Cardiac muscle cell (in vitro differentiated cells and primary cell): ENCODE results near the gene ADAM8. TPM values are rescaled to one million over a fixed set of nuclear protein-coding genes. Genes with fewer than 3 reads are reported as not detected.

Experiments
- DNase-seq, 2 donors: peaks; one replicate each; pipeline versions ENCODE4 v3.0.0 to v3.0.0-alpha.2; 2010 to 2017; ENCODE audit warnings: low read depth in 1 of 2, low spot score in 1 of 2
- H3K27ac ChIP-seq: fragments of 200-600 bp; sonication (generic); 2 replicates; pipeline ENCODE4 v1.5.1; 2016
- H3K27me3 ChIP-seq: fragments of 200-600 bp; sonication (generic); 2 replicates; pipeline ENCODE4 v1.6.0; 2016; ENCODE audit warnings: control low read depth
- H3K36me3 ChIP-seq: fragments of 200-600 bp; sonication (generic); 2 replicates; pipeline ENCODE4 v1.5.1; 2016; ENCODE audit warnings: control low read depth
- H3K4me1 ChIP-seq: fragments of 200-600 bp; sonication (generic); 2 replicates; pipeline ENCODE4 v1.8.1; 2017; ENCODE audit warnings: low read depth, mild to moderate bottlenecking, mixed run types
- H3K4me3 ChIP-seq: fragments of 200-600 bp; sonication (generic); 2 replicates; pipeline ENCODE4 v1.5.1; 2016; ENCODE audit warnings: mild to moderate bottlenecking
- H3K9me3 ChIP-seq: fragments of 200-600 bp; sonication (generic); 2 replicates; pipeline ENCODE4 v1.5.1; 2017; ENCODE audit warnings: low read depth, mild to moderate bottlenecking, control low read depth
- polyA plus RNA-seq: library from polyadenylated mRNA; unstranded; fragments of >200 nt; fragmentation: Nextera tagmentation; extraction: Ambion mirVana; gene quantifications from 2 replicates; pipeline ENCODE4 v1.2.1, GENCODE V29; 2016
- total RNA-seq: library from RNA; depleted of rRNA; stranded (reverse); fragments of >200 nt; gene quantifications from 2 replicates; pipeline ENCODE4 v1.2.3, GENCODE V29; 2016
- TF ChIP-seq, protein P1 (sequence below): IDR thresholded peaks from 2 replicates; pipeline ENCODE4 v1.5.1; 2012; ENCODE audit warnings: low read depth, mild to moderate bottlenecking, low read length

The ADAM8 gene
- total and polyA plus RNA-seq, 2 experiments from 2014 or later: 2.3 to 6.9 TPM

DNA sequence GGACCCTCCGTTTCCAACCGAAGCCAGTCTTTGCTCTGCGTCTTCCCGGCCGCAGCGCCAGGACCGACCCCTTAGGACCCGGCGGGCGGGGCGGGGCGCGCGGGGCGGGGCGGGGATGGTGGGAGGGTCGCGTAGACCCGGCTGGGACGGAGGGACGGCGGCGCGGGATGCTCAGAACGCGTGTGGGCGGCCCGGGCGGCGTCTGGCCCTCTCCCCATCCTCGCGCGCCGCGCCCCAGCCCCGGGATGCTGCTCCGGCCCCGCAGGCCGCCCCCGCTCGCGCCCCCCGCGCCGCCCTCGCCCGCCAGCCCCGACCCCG is 46.7 kb downstream of the ADAM8 start, which contains the start of gene UTF1:
UTF1 (plus strand) TSS at position 174 of the 318 bp plus-strand sequence; CDS start at position 246, 72 bp downstream.
- peak within 1 kb of the TSS; percentile 25 for H3K4me3 ChIP-seq

GRCh38 chr10:133229265-133230043 is 47.2 kb downstream of the ADAM8 start:
- peaks cover 78% of the 10 kb centered on the region for H3K27me3 ChIP-seq
- H3K4me3 ChIP-seq: peak overlapping the region; percentile 12

More for the DNA sequence above, 46.7 kb downstream of the ADAM8 start, which contains the start of gene UTF1:
- H3K36me3 ChIP-seq: no peaks in the 10 kb centered on the region
- H3K9me3 ChIP-seq: no peaks in the 10 kb centered on the region
- H3K4me1 ChIP-seq: no peaks in the 10 kb centered on the region
- H3K27ac ChIP-seq: no peak within 1 kb of the TSS
- no peak for DNase-seq
- peaks cover 83% of the 10 kb centered on the region for H3K27me3 ChIP-seq
- TF ChIP-seq, protein P1, sequence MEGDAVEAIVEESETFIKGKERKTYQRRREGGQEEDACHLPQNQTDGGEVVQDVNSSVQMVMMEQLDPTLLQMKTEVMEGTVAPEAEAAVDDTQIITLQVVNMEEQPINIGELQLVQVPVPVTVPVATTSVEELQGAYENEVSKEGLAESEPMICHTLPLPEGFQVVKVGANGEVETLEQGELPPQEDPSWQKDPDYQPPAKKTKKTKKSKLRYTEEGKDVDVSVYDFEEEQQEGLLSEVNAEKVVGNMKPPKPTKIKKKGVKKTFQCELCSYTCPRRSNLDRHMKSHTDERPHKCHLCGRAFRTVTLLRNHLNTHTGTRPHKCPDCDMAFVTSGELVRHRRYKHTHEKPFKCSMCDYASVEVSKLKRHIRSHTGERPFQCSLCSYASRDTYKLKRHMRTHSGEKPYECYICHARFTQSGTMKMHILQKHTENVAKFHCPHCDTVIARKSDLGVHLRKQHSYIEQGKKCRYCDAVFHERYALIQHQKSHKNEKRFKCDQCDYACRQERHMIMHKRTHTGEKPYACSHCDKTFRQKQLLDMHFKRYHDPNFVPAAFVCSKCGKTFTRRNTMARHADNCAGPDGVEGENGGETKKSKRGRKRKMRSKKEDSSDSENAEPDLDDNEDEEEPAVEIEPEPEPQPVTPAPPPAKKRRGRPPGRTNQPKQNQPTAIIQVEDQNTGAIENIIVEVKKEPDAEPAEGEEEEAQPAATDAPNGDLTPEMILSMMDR: no peak

GRCh38 chr10:133227256-133227655 is 49.4 kb downstream of the ADAM8 start:
- H3K27me3 ChIP-seq: peaks cover 56% of the 10 kb centered on the region
- H3K9me3 ChIP-seq: no peaks in the 10 kb centered on the region
- no peaks in the 10 kb centered on the region for H3K4me1 ChIP-seq
- no peak for DNase-seq
- TF ChIP-seq, protein P1: no peak
- H3K4me3 ChIP-seq: no peak overlapping the region
- no peaks in the 10 kb centered on the region for H3K36me3 ChIP-seq
- H3K27ac ChIP-seq: no peak overlapping the region

More at GRCh38 chr10:133229265-133230043, 47.2 kb downstream of the ADAM8 start:
- TF ChIP-seq, protein P1: no peak
- Histone ChIP-seq H3K27ac (no peak overlapping the region), H3K36me3 (no peaks in the 10 kb centered on the region), H3K4me1 (no peaks in the 10 kb centered on the region), H3K9me3 (no peaks in the 10 kb centered on the region)
- DNase-seq: no peak

DNA sequence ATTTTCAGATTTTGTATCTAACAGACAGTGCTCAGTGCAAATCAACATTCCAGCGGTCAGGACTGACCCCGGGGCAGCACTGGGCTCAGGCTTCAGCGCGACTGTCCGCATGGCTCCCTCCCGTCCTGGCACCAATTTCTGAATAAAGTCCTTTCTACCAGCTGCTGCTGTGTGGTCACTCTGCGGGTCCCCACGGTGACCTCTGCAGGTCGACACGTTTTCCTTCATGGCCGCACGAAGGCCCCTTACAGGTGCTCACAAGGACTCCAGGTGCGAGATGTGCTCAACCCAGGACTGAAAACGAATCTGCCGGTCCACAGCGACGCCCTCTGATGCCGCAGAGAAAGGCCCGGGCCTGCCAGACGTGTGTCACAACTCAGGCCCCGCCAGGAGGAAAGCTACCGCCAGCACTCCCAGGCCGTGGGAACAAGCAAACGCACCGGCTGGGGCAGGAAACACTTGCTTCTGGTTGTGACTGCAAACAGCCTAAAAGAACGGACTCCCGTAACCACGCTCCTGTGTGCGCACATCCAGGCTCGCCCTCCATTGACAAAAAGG is 50.3 kb downstream of the ADAM8 start:
- H3K27ac ChIP-seq: no peak overlapping the region
- no peak for DNase-seq
- TF ChIP-seq, protein P1: no peak
- H3K9me3 ChIP-seq: no peaks in the 10 kb centered on the region
- no peaks in the 10 kb centered on the region for H3K4me1 ChIP-seq
- H3K4me3 ChIP-seq: no peak overlapping the region
- peaks cover 46% of the 10 kb centered on the region for H3K27me3 ChIP-seq
- H3K36me3 ChIP-seq: no peaks in the 10 kb centered on the region

DNA sequence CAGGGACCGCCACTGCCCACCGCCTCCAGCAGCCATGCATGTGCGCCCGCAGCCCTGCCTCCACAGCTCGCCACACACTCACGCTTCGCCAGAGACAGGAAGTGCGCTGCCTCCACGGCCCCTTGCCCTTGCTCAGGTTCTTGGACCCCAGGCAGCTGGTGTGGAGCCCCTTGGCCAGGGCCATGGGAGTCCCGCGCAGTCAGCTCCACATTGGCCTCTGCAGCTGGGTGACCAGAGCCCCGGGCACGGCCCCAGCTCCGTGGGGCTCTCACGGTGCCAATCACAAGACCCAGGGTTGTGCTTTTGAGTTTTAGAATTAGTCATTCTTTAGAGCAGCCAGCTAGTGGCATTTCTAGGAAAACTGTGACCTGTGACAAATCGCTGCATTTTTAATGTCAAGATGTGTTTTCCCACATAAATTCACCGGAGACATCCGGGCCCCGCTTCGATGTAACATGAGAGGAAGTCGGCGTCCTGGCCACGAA is 50.9 kb downstream of the ADAM8 start:
- no peaks in the 10 kb centered on the region for H3K9me3 ChIP-seq
- TF ChIP-seq, protein P1: no peak
- H3K4me3 ChIP-seq: no peak overlapping the region
- H3K27me3 ChIP-seq: peaks cover 45% of the 10 kb centered on the region
- H3K36me3 ChIP-seq: no peaks in the 10 kb centered on the region
- H3K4me1 ChIP-seq: no peaks in the 10 kb centered on the region
- no peak overlapping the region for H3K27ac ChIP-seq
- DNase-seq: no peak
